Measurements from ENCODE around the gene CNTNAP2. TPM values are rescaled to one million over a fixed set of nuclear protein-coding genes. Genes with fewer than 3 reads are reported as not detected.
"Not testable (repeated sequence)": the region's sequence is repeated elsewhere in the genome, so short reads cannot be mapped to it uniquely, and the experiment has no call there.

Gene CNTNAP2
- total RNA-seq, 4 donors from 2014 or later = 0.25 to 0.89 (median 0.30) TPM; not detected in 1

- Histone ChIP-seq H3K27me3 (no peaks in the 10 kb centered on the region), H3K4me3 (no peak overlapping the region), H3K9me3 (no peaks in the 10 kb centered on the region), H3K36me3 (no peaks in the 10 kb centered on the region), H3K27ac (no peak overlapping the region), H3K4me1 (no peaks in the 10 kb centered on the region)
- no peak for TF ChIP-seq CTCF (IDR thresholded peaks at IDR 0.05)
- DNase-seq (ENCODE audit: low spot score in 2 of 2) = no peak
- 48% methylated on average over 3 of the region's 3 CpGs for WGBS
Measured at GRCh38 chr7:148290538-148290937, 2173.9 kb downstream of the CNTNAP2 start.

- DNase-seq (ENCODE audit: low spot score in 2 of 2) = no peak
- TF ChIP-seq EP300 (IDR thresholded peaks at IDR 0.05) (no peak), CTCF (IDR thresholded peaks at IDR 0.05) (no peak), POLR2AphosphoS5 (IDR thresholded peaks at IDR 0.05) (no peak), POLR2A (IDR thresholded peaks at IDR 0.05) (no peak)
- Histone ChIP-seq H3K4me1 (no peaks in the 10 kb centered on the region), H3K27me3 (no peaks in the 10 kb centered on the region), H3K27ac (no peak overlapping the region), H3K9me3 (no peaks in the 10 kb centered on the region), H3K4me3 (no peak overlapping the region), H3K36me3 (no peaks in the 10 kb centered on the region)
- 87% methylated on average over 1 of the region's 1 CpG for WGBS
Measured at GRCh38 chr7:148291799-148292198, 2175.2 kb downstream of the CNTNAP2 start.

- TF ChIP-seq EP300 (IDR thresholded peaks at IDR 0.05) = no peak
- TF ChIP-seq POLR2A (IDR thresholded peaks at IDR 0.05) = no peak
- no peak for TF ChIP-seq POLR2AphosphoS5 (IDR thresholded peaks at IDR 0.05)
- TF ChIP-seq CTCF (IDR thresholded peaks at IDR 0.05) = no peak
- no peak for DNase-seq (ENCODE audit: low spot score in 2 of 2)
- no peaks in the 10 kb centered on the region for H3K9me3 ChIP-seq
- H3K27me3 ChIP-seq = no peaks in the 10 kb centered on the region
- no peaks in the 10 kb centered on the region for H3K36me3 ChIP-seq
- H3K27ac ChIP-seq = no peak overlapping the region
- WGBS = 89% methylated on average over 2 of the region's 2 CpGs
- H3K4me3 ChIP-seq = no peak overlapping the region
- H3K4me1 ChIP-seq = no peaks in the 10 kb centered on the region
Measured at GRCh38 chr7:148296994-148297644, 2180.5 kb downstream of the CNTNAP2 start.

GRCh38 chr7:148298768-148299167 is 2182.2 kb downstream of the CNTNAP2 start:
- H3K36me3 ChIP-seq; DNase-seq (ENCODE audit: low spot score in 2 of 2); H3K9me3 ChIP-seq; H3K27ac ChIP-seq; H3K4me3 ChIP-seq; H3K4me1 ChIP-seq; H3K27me3 ChIP-seq: not testable (repeated sequence)
- 91% methylated on average over 7 of the region's 7 CpGs for WGBS

- Histone ChIP-seq H3K4me1 (peaks cover 18% of the 10 kb centered on the region), H3K9me3 (no peaks in the 10 kb centered on the region), H3K27ac (no peak overlapping the region), H3K36me3 (no peaks in the 10 kb centered on the region), H3K27me3 (no peaks in the 10 kb centered on the region), H3K4me3 (no peak overlapping the region)
- no peak for TF ChIP-seq EP300 (IDR thresholded peaks at IDR 0.05)
- no peak for TF ChIP-seq CTCF (IDR thresholded peaks at IDR 0.05)
- no peak for TF ChIP-seq POLR2AphosphoS5 (IDR thresholded peaks at IDR 0.05)
- no peak for TF ChIP-seq POLR2A (IDR thresholded peaks at IDR 0.05)
- DNase-seq (ENCODE audit: low spot score in 2 of 2) = no peak
- 76% methylated on average over 10 of the region's 10 CpGs for WGBS
Measured at GRCh38 chr7:148299350-148300276, 2183.0 kb downstream of the CNTNAP2 start.

- WGBS = 91% methylated on average over 6 of the region's 6 CpGs
- H3K27me3 ChIP-seq; H3K27ac ChIP-seq; H3K4me3 ChIP-seq; H3K9me3 ChIP-seq; H3K36me3 ChIP-seq; DNase-seq (ENCODE audit: low spot score in 2 of 2): not testable (repeated sequence)
- peaks cover 18% of the 10 kb centered on the region for H3K4me1 ChIP-seq
Measured at GRCh38 chr7:148302436-148302835, 2185.8 kb downstream of the CNTNAP2 start.

All from suprapubic skin (tissue), 4 donors.